ENCODE measurements around the gene SP140. TPM values are rescaled to one million over a fixed set of nuclear protein-coding genes. Genes with fewer than 3 reads are reported as not detected.
"Not testable (repeated sequence)": the region's sequence is repeated elsewhere in the genome, so short reads cannot be mapped to it uniquely, and the experiment has no call there.

The SP140 gene
- total RNA-seq, 2 donors from 2014 or later, result 0.51 TPM; not detected in 1

GRCh38 chr2:230222829-230223228, 2.7 kb upstream of the SP140 start:
- H3K27ac ChIP-seq; intact Hi-C loops (cut with DNase I); DNase-seq (ENCODE audit: low spot score); H3K36me3 ChIP-seq; H3K4me1 ChIP-seq (replicated peaks); H3K4me3 ChIP-seq; H3K9me3 ChIP-seq; H3K27me3 ChIP-seq (replicated peaks; ENCODE audit: insufficient read depth): not testable (repeated sequence)
- peak; percentile 38 for TF ChIP-seq POLR2AphosphoS5 (IDR thresholded peaks at IDR 0.05)
- WGBS, result 72% methylated on average over 4 of the region's 4 CpGs

- no peak for TF ChIP-seq CTCF (IDR thresholded peaks at IDR 0.05)
- TF ChIP-seq POLR2A (IDR thresholded peaks at IDR 0.05), result no peak
- no peak for TF ChIP-seq POLR2AphosphoS5 (IDR thresholded peaks at IDR 0.05)
- Histone ChIP-seq H3K27me3 (replicated peaks; ENCODE audit: insufficient read depth) (no peaks in the 10 kb centered on the region), H3K4me3 (no peak overlapping the region), H3K9me3 (no peaks in the 10 kb centered on the region), H3K27ac (no peak overlapping the region), H3K4me1 (replicated peaks) (peaks cover 2% of the 10 kb centered on the region), H3K36me3 (no peaks in the 10 kb centered on the region)
- intact Hi-C loops (cut with DNase I), result no loop called here
- DNase-seq (ENCODE audit: low spot score), result no peak
Observed at GRCh38 chr2:230224458-230224857, 1.1 kb upstream of the SP140 start.

GRCh38 chr2:230226051-230226551, 565 bp downstream of the SP140 start:
- Histone ChIP-seq H3K9me3 (no peaks in the 10 kb centered on the region), H3K36me3 (no peaks in the 10 kb centered on the region), H3K4me1 (replicated peaks) (no peaks in the 10 kb centered on the region), H3K4me3 (no peak overlapping the region), H3K27me3 (replicated peaks; ENCODE audit: insufficient read depth) (no peaks in the 10 kb centered on the region), H3K27ac (no peak overlapping the region)
- no peak for DNase-seq (ENCODE audit: low spot score)
- TF ChIP-seq POLR2AphosphoS5 (IDR thresholded peaks at IDR 0.05) (no peak), POLR2A (IDR thresholded peaks at IDR 0.05) (no peak), CTCF (IDR thresholded peaks at IDR 0.05) (no peak)
- 91% methylated on average over 4 of the region's 4 CpGs for WGBS
- intact Hi-C loops (cut with DNase I), result no loop called here

- intact Hi-C loops (cut with DNase I), result no loop called here
- Histone ChIP-seq H3K9me3 (no peaks in the 10 kb centered on the region), H3K4me1 (replicated peaks) (no peaks in the 10 kb centered on the region), H3K36me3 (no peaks in the 10 kb centered on the region), H3K27me3 (replicated peaks; ENCODE audit: insufficient read depth) (no peaks in the 10 kb centered on the region), H3K27ac (no peak overlapping the region), H3K4me3 (no peak overlapping the region)
- TF ChIP-seq CTCF (IDR thresholded peaks at IDR 0.05) (no peak), POLR2A (IDR thresholded peaks at IDR 0.05) (no peak), POLR2AphosphoS5 (IDR thresholded peaks at IDR 0.05) (no peak)
- no peak for DNase-seq (ENCODE audit: low spot score)
- WGBS, result 95% methylated on average over 3 of the region's 3 CpGs
Observed at GRCh38 chr2:230227216-230227615, 1.7 kb downstream of the SP140 start.

- DNase-seq (ENCODE audit: low spot score), result no peak
- Histone ChIP-seq H3K27me3 (replicated peaks; ENCODE audit: insufficient read depth) (no peaks in the 10 kb centered on the region), H3K4me3 (no peak overlapping the region), H3K36me3 (no peaks in the 10 kb centered on the region), H3K9me3 (no peaks in the 10 kb centered on the region), H3K27ac (no peak overlapping the region), H3K4me1 (replicated peaks) (no peaks in the 10 kb centered on the region)
- no peak for TF ChIP-seq POLR2AphosphoS5 (IDR thresholded peaks at IDR 0.05)
- no peak for TF ChIP-seq POLR2A (IDR thresholded peaks at IDR 0.05)
- TF ChIP-seq CTCF (IDR thresholded peaks at IDR 0.05), result no peak
- intact Hi-C loops (cut with DNase I), result no loop called here
- 100% methylated on average over 3 of the region's 3 CpGs for WGBS
Observed at GRCh38 chr2:230230087-230230486, 4.6 kb downstream of the SP140 start.
